ENCODE measurements around the gene CTNNA1. TPM values are rescaled to one million over a fixed set of nuclear protein-coding genes. Genes with fewer than 3 reads are reported as not detected.
"Not testable (repeated sequence)": the region's sequence is repeated elsewhere in the genome, so short reads cannot be mapped to it uniquely, and the experiment has no call there.

The CTNNA1 gene
- total and polyA plus RNA-seq, 8 donors: 53.9 to 193 (median 108) TPM

DNA sequence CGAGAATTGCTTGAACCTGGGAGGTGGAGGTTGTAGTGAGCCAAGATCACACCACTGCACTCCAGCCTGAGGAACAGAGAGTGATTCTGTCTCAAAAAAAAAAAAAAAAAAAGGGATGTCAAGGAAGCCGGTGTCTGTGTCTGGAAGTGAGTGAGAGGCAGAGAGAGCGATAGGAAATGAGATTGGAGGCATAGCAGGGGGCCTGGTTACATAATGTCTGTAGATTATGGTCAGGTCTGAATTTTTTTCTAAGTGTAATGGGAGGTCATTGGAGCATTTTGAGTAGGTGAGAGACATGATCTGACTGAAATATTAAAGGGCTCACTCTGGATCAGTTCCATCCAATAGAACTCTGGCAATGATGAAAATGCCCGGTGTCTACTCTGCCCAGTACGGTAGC is 40.4 kb upstream of the CTNNA1 start:
- H3K9me3 ChIP-seq: no peaks in the 10 kb centered on the region
- intact Hi-C loops (cut with DNase I): no loop called here
- FAIRE-seq: no peak
- H3K4me1 ChIP-seq: no peaks in the 10 kb centered on the region
- no peak for ATAC-seq
- H3K4me3 ChIP-seq: no peak overlapping the region
- TF ChIP-seq, protein P1, sequence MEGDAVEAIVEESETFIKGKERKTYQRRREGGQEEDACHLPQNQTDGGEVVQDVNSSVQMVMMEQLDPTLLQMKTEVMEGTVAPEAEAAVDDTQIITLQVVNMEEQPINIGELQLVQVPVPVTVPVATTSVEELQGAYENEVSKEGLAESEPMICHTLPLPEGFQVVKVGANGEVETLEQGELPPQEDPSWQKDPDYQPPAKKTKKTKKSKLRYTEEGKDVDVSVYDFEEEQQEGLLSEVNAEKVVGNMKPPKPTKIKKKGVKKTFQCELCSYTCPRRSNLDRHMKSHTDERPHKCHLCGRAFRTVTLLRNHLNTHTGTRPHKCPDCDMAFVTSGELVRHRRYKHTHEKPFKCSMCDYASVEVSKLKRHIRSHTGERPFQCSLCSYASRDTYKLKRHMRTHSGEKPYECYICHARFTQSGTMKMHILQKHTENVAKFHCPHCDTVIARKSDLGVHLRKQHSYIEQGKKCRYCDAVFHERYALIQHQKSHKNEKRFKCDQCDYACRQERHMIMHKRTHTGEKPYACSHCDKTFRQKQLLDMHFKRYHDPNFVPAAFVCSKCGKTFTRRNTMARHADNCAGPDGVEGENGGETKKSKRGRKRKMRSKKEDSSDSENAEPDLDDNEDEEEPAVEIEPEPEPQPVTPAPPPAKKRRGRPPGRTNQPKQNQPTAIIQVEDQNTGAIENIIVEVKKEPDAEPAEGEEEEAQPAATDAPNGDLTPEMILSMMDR (IDR thresholded peaks at IDR 0.05): no peak
- H3K36me3 ChIP-seq: no peaks in the 10 kb centered on the region
- no peak for DNase-seq
- WGBS, 2 donors: 89 to 90% methylated on average over 5 of the region's 5 CpGs
- no peak overlapping the region for H3K27ac ChIP-seq
- no peaks in the 10 kb centered on the region for H3K27me3 ChIP-seq

DNA sequence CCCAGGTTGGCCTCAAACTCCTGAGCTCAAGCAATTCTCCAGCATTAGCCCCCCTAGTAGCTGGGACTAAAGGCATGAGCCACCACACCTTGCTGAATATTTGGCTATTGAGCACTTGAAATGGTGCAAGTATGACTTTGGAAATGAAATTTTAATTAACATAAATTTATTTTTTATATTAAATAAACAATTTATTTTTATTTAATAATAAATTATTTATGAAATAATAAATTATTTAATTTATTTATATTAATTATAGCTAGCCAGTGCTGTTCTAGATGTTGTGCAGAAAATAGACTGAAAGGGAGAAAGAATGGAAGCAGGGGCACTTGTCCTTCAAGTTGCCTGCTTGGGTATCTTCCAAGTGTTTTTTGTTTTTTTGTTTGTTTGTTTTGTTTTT is 40.0 kb upstream of the CTNNA1 start:
- no peak overlapping the region for H3K27ac ChIP-seq
- TF ChIP-seq, protein P1 (IDR thresholded peaks at IDR 0.05): no peak
- intact Hi-C loops (cut with DNase I): no loop called here
- FAIRE-seq (no peak), DNase-seq (no peak), ATAC-seq (no peak)
- H3K4me3 ChIP-seq: no peak overlapping the region
- H3K27me3 ChIP-seq: no peaks in the 10 kb centered on the region
- H3K36me3 ChIP-seq: no peaks in the 10 kb centered on the region
- no peaks in the 10 kb centered on the region for H3K9me3 ChIP-seq
- no peaks in the 10 kb centered on the region for H3K4me1 ChIP-seq

DNA sequence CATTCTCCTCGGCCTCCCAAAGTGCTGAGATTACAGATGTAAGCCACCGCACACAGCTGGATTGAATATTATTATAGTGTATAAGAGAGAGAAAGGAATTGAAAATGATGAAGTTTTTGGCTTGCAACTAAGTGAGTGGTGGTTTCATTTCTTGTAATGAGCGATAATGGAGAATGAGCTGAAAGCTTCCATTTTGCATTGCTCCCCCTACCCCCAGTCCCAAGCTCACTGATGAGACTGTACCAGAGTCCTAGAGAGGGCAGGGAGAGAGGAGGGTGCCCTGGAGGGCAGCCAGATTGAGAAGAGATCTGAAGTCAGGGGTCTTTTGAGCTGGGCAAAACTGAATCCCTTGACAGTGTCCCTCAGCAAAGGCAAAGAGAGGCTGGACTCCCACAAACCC is 38.5 kb upstream of the CTNNA1 start:
- H3K27me3 ChIP-seq: no peaks in the 10 kb centered on the region
- no peak overlapping the region for H3K4me3 ChIP-seq
- DNase-seq (no peak), ATAC-seq (no peak), FAIRE-seq (no peak)
- intact Hi-C loops (cut with DNase I): no loop called here
- no peaks in the 10 kb centered on the region for H3K9me3 ChIP-seq
- no peaks in the 10 kb centered on the region for H3K4me1 ChIP-seq
- H3K27ac ChIP-seq: no peak overlapping the region
- 89% methylated on average over 3 of the region's 3 CpGs for WGBS, 2 donors
- H3K36me3 ChIP-seq: no peaks in the 10 kb centered on the region
- TF ChIP-seq, protein P1 (IDR thresholded peaks at IDR 0.05): no peak

DNA sequence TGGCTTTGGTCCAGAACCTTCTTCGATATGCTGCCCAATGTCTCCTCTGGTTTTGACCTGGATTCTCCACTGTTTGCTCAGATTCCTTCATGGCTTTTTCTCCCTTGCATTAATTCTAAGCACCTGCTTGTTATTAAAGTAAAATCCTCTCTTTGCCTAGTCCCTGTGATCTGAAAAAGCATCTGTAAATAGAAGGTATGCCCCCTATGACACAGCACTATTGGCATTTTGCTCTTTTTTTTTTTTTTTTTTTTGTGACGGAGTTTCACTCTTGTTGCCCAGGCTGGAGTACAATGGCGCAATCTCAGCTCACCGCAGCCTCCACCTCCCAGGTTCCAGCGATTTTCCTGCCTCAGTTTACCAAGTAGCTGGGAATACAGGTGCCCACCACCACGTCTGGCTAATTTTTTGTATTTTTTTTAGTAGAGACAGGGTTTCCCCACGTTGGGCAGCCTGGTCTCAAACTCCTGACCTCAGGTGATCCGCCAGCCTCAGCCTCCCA is 37.2 kb upstream of the CTNNA1 start:
- H3K4me1 ChIP-seq; DNase-seq; H3K27me3 ChIP-seq; H3K4me3 ChIP-seq; H3K27ac ChIP-seq; intact Hi-C loops (cut with DNase I); ATAC-seq; H3K36me3 ChIP-seq; FAIRE-seq; H3K9me3 ChIP-seq: not testable (repeated sequence)
- 60 to 65% methylated on average over 7 to 8 of the region's 8 CpGs for WGBS, 2 donors

DNA sequence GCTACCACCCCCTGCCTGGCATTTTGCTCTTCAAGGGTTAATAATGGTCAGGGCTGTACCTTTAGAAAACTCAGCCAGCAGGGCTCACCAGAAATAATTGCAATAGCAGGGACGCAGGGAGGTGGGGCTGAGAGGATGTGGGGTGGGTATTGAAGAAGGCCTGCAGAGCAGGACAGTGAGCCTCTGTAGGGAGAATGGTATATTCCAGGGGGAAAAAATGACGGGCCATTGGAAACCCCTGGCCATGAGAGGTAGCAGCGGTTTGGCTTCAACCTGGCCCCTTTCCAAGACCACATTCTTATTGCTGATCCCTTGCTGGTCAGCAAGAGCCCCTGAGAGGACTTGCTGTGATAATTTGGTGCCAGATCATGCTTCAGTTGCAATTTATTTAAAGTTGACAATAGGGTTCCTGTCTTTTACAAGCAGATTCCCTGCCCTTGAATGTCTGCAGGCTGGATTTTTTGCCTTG is 36.7 kb upstream of the CTNNA1 start:
- no peaks in the 10 kb centered on the region for H3K4me1 ChIP-seq
- H3K9me3 ChIP-seq: no peaks in the 10 kb centered on the region
- WGBS, 2 donors: 32 to 38% methylated on average over 3 of the region's 3 CpGs
- intact Hi-C loops (cut with DNase I): no loop called here
- TF ChIP-seq, protein P1 (IDR thresholded peaks at IDR 0.05): no peak
- DNase-seq: no peak
- FAIRE-seq: no peak
- peak in 2 of 4 donors; percentile 42 to 50 for ATAC-seq
- no peak overlapping the region for H3K27ac ChIP-seq
- H3K27me3 ChIP-seq: no peaks in the 10 kb centered on the region
- H3K4me3 ChIP-seq: no peak overlapping the region
- H3K36me3 ChIP-seq: no peaks in the 10 kb centered on the region

Measured in pancreas (tissue), 10 donors.